Glomerular endothelial cell (primary cell): ENCODE data around the gene AOPEP. TPM values are rescaled to one million over a fixed set of nuclear protein-coding genes. Genes with fewer than 3 reads are reported as not detected.

Source experiments
- DNase-seq: peaks from one replicate; pipeline ENCODE4 v3.0.0-alpha.2; 2011; ENCODE audit warnings: low read depth, low spot score; ENCODE audit errors: extremely low read depth
- total RNA-seq: library from RNA; depleted of rRNA; stranded (reverse); fragments of >200 nt; gene quantifications from 2 replicates; pipeline ENCODE4 v1.2.3, GENCODE V29; 2015

Gene AOPEP
- total RNA-seq, 1 donor from 2014 or later: 20.7 TPM

GRCh38 chr9:95070549-95071021 lies 344.1 kb downstream of the AOPEP start:
- no peak for DNase-seq

DNA sequence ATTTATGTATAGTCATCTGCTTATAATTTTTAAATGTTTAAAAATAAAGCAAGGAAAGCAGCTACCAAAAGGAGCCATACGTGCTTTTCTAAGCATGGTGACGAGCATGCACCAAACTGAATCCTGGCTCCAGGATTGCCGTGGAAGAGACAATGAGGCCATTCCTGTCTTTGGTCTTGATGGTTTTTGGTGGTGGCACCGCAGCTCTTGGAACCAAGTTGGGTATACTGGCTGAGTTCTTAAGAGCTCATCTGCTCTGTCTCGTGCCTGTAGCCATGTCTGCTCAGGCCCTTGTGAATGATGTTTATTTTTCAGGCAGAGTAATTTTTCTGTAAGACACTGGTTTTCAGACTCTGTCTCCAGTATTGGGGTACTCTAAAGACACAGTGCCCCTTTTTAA lies 345.0 kb downstream of the AOPEP start:
- no peak for DNase-seq

GRCh38 chr9:95071925-95072324 lies 345.4 kb downstream of the AOPEP start:
- DNase-seq: no peak

DNA sequence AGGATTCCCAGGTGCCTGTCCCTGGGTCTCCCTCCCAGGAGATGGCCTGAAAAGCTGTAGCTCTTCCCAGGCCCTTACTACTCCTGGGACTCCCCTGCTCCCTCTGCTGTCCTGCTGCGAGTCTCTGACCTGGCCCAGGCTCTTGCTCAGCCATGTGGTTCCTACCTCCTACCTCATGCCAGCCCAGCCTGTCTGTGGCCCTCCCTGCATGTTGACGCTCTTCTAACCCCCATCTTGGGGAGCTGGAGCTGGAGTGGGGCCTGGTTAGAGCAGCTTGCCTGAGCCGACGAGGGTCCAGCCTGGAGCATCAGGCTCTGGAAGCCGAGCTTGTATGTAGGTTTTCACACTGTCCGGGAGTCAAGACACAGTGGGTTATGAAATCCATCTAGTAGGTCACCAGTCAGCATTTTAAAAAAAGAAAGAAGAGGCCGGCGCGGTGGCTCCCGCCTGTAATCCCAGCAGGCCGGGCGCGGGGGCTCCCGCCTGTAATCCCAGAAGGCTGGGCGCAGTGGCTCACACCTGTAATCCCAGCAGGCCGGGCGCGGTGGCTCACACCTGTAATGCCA lies 346.6 kb downstream of the AOPEP start:
- DNase-seq: no peak

- DNase-seq: no peak
Measured at GRCh38 chr9:95073918-95074317, 347.4 kb downstream of the AOPEP start.

GRCh38 chr9:95074632-95075031 lies 348.1 kb downstream of the AOPEP start:
- DNase-seq: no peak

DNA sequence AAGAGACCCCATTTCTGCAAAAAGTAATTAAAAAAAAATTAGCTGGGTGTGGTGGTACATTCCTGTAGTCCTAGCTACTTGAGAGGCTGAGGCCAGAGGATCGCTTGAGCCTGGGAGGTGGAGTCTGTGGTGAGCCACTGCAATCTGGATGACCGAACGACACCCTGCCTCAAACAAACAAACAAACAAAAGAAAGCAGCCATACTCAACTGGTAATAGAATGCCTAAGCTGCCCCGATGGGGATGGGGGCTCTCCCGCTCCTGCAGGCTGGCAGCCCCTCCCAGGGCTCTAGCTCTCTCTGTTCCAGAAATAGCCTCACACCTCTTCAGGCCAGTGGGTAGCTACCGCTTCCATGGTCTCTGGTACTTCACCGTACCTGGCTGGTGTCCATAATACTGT lies 349.2 kb downstream of the AOPEP start:
- no peak for DNase-seq

DNA sequence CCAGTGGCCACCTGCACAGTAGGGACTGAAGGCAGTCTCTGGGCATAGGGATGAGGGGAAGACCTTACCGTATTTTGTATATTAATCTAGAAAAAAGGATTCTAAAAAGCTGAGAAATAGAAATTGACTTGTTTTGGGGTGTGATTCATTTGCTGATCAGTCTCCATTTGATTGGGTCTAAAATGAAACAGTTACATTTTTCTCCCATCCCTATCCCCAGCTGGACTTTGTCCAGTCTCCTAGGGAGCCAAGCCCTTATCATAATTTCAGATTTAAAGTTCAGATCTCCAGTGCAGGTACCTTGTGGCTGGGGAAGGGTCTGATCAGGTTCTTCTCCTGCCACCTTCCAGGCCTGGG lies 350.2 kb downstream of the AOPEP start:
- no peak for DNase-seq

GRCh38 chr9:95077053-95077765 lies 350.7 kb downstream of the AOPEP start:
- no peak for DNase-seq

GRCh38 chr9:95077766-95078370 lies 351.4 kb downstream of the AOPEP start:
- DNase-seq: no peak

GRCh38 chr9:95078511-95078910 lies 352.0 kb downstream of the AOPEP start:
- DNase-seq: no peak

- DNase-seq: no peak
Measured at GRCh38 chr9:95078939-95079338, 352.4 kb downstream of the AOPEP start.

- DNase-seq: no peak
Measured at GRCh38 chr9:95079461-95079860, 353.0 kb downstream of the AOPEP start.

- DNase-seq: no peak
Measured at GRCh38 chr9:95080961-95081647, 354.6 kb downstream of the AOPEP start.

GRCh38 chr9:95081998-95082397 lies 355.5 kb downstream of the AOPEP start:
- DNase-seq: no peak

- DNase-seq: no peak
Measured at GRCh38 chr9:95082401-95083084, 356.0 kb downstream of the AOPEP start.

DNA sequence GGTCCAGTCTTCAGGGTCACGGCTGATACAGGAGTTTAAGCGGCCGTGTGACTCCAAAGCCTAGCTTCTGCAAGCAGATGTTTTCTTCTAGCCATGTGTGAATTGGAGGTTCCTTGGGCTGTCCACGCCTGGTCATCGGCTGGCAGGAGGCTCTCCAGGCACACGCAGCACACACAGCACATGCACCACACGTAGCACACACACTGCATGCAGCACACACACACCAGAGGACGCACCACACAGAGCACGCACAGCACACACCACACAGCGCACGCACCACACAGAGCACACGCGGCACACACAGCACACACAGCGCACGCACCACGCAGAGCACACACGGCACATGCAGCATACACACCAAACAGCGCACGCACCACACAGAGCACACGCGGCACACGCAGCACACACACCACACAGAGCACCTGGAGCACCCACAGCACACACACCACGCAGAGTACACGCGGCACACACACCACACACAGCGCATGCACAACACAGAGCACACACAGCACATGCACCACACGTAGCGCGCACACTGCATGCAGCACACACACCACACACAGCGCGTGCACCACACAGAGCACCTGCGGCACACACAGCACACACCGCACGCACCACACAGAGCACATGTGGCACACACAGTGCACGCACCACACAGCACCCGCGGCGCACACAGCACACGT lies 356.7 kb downstream of the AOPEP start:
- DNase-seq: no peak

DNA sequence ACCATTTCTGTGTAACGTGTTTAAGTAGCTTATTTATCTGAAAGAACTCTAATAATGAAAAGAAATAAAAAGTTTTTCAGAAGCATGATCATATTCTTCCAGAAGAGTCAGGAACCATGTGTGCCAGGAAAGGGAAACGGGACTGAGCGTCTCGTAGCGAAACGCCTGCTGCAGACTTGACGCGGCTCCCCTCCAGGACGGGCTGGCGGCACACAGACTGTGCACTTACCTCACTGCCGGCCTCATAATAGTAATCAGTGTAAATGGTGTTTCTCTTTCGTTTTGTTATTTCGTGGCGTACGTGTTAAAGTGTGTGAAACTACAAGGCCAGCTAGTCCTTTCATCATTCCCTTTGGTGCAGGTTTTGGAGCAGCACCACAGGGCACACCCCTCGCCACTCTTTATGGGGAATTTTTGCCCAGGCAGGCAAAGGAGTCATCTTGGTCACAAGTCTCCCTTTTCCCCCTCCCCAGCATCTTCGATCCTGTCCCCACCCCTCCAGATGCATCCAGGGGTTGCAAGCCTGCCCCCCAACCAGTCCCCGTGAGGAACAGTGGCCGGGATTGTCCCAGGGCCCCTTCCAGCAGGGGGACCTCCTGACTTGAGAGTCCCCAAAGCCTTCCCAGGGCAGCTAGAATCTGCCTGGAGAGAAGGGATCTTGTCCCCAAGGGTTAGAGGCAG lies 357.9 kb downstream of the AOPEP start:
- no peak for DNase-seq

DNA sequence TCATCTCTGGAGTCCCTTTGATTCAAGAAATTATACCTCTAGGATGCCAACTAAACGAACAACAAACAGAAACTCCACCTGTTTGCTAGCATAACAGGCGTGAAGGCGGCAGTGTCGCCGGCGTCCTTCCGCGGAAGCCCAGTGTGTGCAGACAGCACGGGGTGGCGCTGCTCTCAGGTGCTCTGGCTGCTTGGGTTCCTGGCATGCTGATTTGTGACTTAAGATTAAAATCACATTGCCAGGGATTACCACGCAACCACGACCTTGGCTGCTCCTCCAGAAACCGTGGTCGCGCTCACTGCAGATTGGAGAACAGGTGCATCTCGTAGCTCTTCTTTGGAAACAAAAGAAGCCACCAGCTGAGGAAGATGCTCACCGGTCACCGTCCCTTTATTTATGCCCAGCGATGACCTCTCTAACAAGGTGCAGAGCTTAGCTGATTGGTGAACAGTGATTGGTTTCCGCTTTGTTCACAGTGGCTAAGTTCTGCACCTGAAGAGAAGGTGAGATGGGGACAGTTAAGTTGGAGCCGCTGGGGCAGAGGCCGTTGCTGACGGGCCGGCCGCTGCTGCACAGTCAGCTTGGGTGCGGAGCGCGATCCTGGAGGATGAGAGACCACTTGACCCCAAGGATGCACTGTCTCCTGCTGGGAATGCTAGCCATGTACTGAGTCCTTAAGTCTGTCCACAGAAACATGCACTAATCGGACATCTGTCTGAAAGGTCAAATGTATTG lies 358.7 kb downstream of the AOPEP start:
- no peak for DNase-seq
